Panc1 (cell line): ENCODE results near the gene ROBO4. TPM values are rescaled to one million over a fixed set of nuclear protein-coding genes. Genes with fewer than 3 reads are reported as not detected.
A peak's percentile ranks its signal among the peaks of the same experiment; 100 is the strongest.

ENCODE experiments used
- ATAC-seq: fragments of 200-7000 bp; cut with Tn5 transposase; 2 replicates; pipeline ENCODE4 v1.9.1; 2020; ENCODE audit warnings: mild to moderate bottlenecking, moderate library complexity
- Bru-seq: library from RNA; stranded (reverse); fragments of 400-500 nt; gene quantifications from one replicate; lab custom pipeline; 2021; lab: Mats Ljungman, UMichigan
- BruChase-seq, 2 experiments: library from RNA; stranded (reverse); fragments of 400-500 nt; gene quantifications; one replicate each; lab custom pipeline; 2021; lab: Mats Ljungman, UMichigan
- BruUV-seq: library from RNA; stranded (reverse); fragments of 400-500 nt; replicated peaks from 2 replicates; lab custom pipeline; 2021; lab: Mats Ljungman, UMichigan
- CTCF ChIA-PET: fragments of 300-600 bp; sonication (Branson Sonifier 250); formaldehyde crosslinking; loops from one replicate; lab custom pipeline; 2022; ENCODE audit warnings: antibody characterized with exemption; lab: Charles Lee
- POLR2A ChIA-PET: fragments of 300-600 bp; sonication (Branson Sonifier 250); formaldehyde crosslinking; loops from one replicate; lab custom pipeline; 2022; ENCODE audit warnings: antibody characterized with exemption; lab: Charles Lee
- DNase-seq: peaks from one replicate; pipeline ENCODE4 v3.0.0-alpha.2; 2010; ENCODE audit warnings: low read depth, low spot score
- H3K27ac ChIP-seq: 2 replicates; pipeline ENCODE4 v1.5.1; 2011; ENCODE audit warnings: mild to moderate bottlenecking, low read length, inconsistent platforms
- H3K27me3 ChIP-seq: fragments of 200-500 bp; sonication (Bioruptor generic); 2 replicates; pipeline ENCODE4 v1.6.0; 2014; ENCODE audit warnings: low read length, inconsistent platforms; ENCODE audit not compliant: control insufficient read depth, insufficient read depth
- H3K36me3 ChIP-seq: fragments of 200-500 bp; sonication (Bioruptor generic); 2 replicates; pipeline ENCODE4 v1.5.1; 2014; ENCODE audit warnings: inconsistent platforms, mild to moderate bottlenecking, low read length, moderate library complexity; ENCODE audit not compliant: control insufficient read depth, insufficient read depth
- H3K4me1 ChIP-seq: 2 replicates; pipeline ENCODE4 v1.5.1; 2011; ENCODE audit warnings: inconsistent platforms, mild to moderate bottlenecking, low read length, moderate library complexity; ENCODE audit not compliant: control insufficient read depth, insufficient read depth
- H3K4me3 ChIP-seq, 2 experiments: 2 replicates each; pipeline ENCODE4 v1.5.1; 2011 to 2012; ENCODE audit warnings: low read depth in 2 of 2, low read length in 2 of 2, mild to moderate bottlenecking in 2 of 2, inconsistent platforms in 1 of 2, moderate library complexity in 1 of 2
- H3K9me3 ChIP-seq: fragments of 200-500 bp; sonication (Bioruptor generic); 2 replicates; pipeline ENCODE4 v1.5.1; 2014; ENCODE audit warnings: low read depth, mild to moderate bottlenecking, inconsistent platforms, low read length, moderate library complexity; ENCODE audit not compliant: control insufficient read depth, insufficient read depth
- CTCF ChIP-seq: fragments of 450-650 bp; IDR thresholded peaks from 2 replicates; pipeline ENCODE4 v1.5.1; 2017; ENCODE audit warnings: mild to moderate bottlenecking
- POLR2AphosphoS5 ChIP-seq: IDR thresholded peaks from 2 replicates; pipeline ENCODE4 v1.6.1; 2012; ENCODE audit warnings: mild to moderate bottlenecking, low read depth, low read length, moderate library complexity
- REST ChIP-seq, 2 experiments: IDR thresholded peaks; 2 replicates each; pipeline ENCODE4 v1.6.1; 2011 to 2012; ENCODE audit warnings: low read depth in 2 of 2, control low read depth in 1 of 2, low read length in 1 of 2, mild to moderate bottlenecking in 1 of 2, moderate library complexity in 1 of 2; ENCODE audit not compliant: insufficient read depth in 1 of 2
- SIN3A ChIP-seq: IDR thresholded peaks from 2 replicates; pipeline ENCODE4 v1.6.1; 2012; ENCODE audit warnings: low read depth, mild to moderate bottlenecking, low read length, moderate library complexity, borderline replicate concordance; ENCODE audit not compliant: insufficient read depth
- TCF7L2 ChIP-seq: IDR thresholded peaks from 2 replicates; pipeline ENCODE4 v1.6.1; 2011; ENCODE audit warnings: mild to moderate bottlenecking, low read depth, low read length, inconsistent platforms
- in situ Hi-C: cut with HindIII; loops from 2 replicates; pipeline ENCODE4 v1.10.0; 2016; ENCODE audit warnings: low sequenced_read_pairs, low pct_unique_long_range_greater_than_20kb
- intact Hi-C: fragments of 100-400 bp; cut with micrococcal nuclease; formaldehyde crosslinking; loops from one replicate; pipeline ENCODE4 v1.10.0; 2022; ENCODE audit not compliant: unreplicated experiment
- long read RNA-seq: library from polyadenylated mRNA; unstranded; transcript quantifications from one replicate; pipeline ENCODE4 v2.0.0, GENCODE V29; 2021; ENCODE audit not compliant: unreplicated experiment
- polyA plus RNA-seq: library from polyadenylated mRNA; unstranded; fragments of >200 nt; gene quantifications from one replicate; pipeline ENCODE4 v1.2.1, GENCODE V29; 2012; ENCODE audit warnings: missing spikeins; ENCODE audit not compliant: insufficient read length
- total RNA-seq: library from RNA; stranded (reverse); gene quantifications from one replicate; pipeline ENCODE4 v1.2.1, GENCODE V29; 2021; ENCODE audit not compliant: unreplicated experiment

Gene ROBO4
- total RNA-seq = 0.26 TPM
- polyA plus RNA-seq = not detected
- not detected for Bru-seq, nascent RNA
- BruChase-seq, experiment 1, labeled RNA remaining after a 2-hour chase = not detected
- percentile 10 among the genes with signal in this experiment for BruChase-seq, experiment 2, labeled RNA remaining after a 6-hour chase
- long read RNA-seq = 0 reads

GRCh38 chr11:124897674-124898262 is at the start of gene ROBO4:
Gene ROBO4 (minus strand): TSS chr11:124897865. CDS start chr11:124897795, 70 bp downstream.
- H3K27me3 ChIP-seq = peaks cover 19% of the 10 kb centered on the region
- DNase-seq (no peak), ATAC-seq (no peak)
- H3K27ac ChIP-seq = no peak within 1 kb of the TSS
- intact Hi-C loops (no loop called here), in situ Hi-C loops (no loop called here)
- H3K9me3 ChIP-seq = no peaks in the 10 kb centered on the region
- no peak for TF ChIP-seq TCF7L2
- TF ChIP-seq POLR2AphosphoS5 = no peak
- TF ChIP-seq REST (IDR thresholded peaks at IDR 0.05; ENCODE audit: insufficient read depth in 1 of 2, low read depth in 2 of 2, low read length in 1 of 2) = no peak
- TF ChIP-seq CTCF = no peak
- ChIA-PET POLR2A (no interaction called here), CTCF (no interaction called here)
- BruUV-seq = no TSS peak
- 0 out of 2 replicates have a peak, but pooled peaks cover 3% of the 10 kb centered on the region for H3K4me1 ChIP-seq
- no peak within 1 kb of the TSS for H3K4me3 ChIP-seq
- H3K36me3 ChIP-seq = no peaks in the 10 kb centered on the region

GRCh38 chr11:124946735-124947141 is 49.1 kb upstream of the ROBO4 start:
- in situ Hi-C loops = no loop called here
- ChIA-PET CTCF (no interaction called here), POLR2A (no interaction called here)
- no peak for DNase-seq
- Histone ChIP-seq H3K27ac (no peak overlapping the region), H3K4me1 (no peaks in the 10 kb centered on the region), H3K4me3 (no peak overlapping the region), H3K27me3 (peaks cover 3% of the 10 kb centered on the region; the same call in 1 of the 2 replicates), H3K9me3 (no peaks in the 10 kb centered on the region), H3K36me3 (no peaks in the 10 kb centered on the region)
- intact Hi-C loops = no loop called here
- BruUV-seq = no TSS peak
- no peak for TF ChIP-seq SIN3A
- TF ChIP-seq TCF7L2 = no peak
- no peak for TF ChIP-seq REST (IDR thresholded peaks at IDR 0.05; ENCODE audit: insufficient read depth in 1 of 2, low read depth in 2 of 2, low read length in 1 of 2)
- no peak for TF ChIP-seq POLR2AphosphoS5
- TF ChIP-seq CTCF = no peak
- ATAC-seq = no peak
